NCI-H748 (cell line): ENCODE measurements around the gene ZNF236.
"Not testable (repeated sequence)": the region's sequence is repeated elsewhere in the genome, so short reads cannot be mapped to it uniquely, and the experiment has no call there.

Experiments
- DNase-seq: peaks from one replicate; lab custom pipeline; 2025; ENCODE audit not compliant: unreplicated experiment; lab: John Stamatoyannopoulos, UW

ZNF236 gene

GRCh38 chr18:76943542-76944339 lies 121.4 kb downstream of the ZNF236 start:
- peak; percentile 26 for DNase-seq

- DNase-seq, result not testable (repeated sequence)
These were observed 122.0 kb downstream of the ZNF236 start for GRCh38 chr18:76944346-76944745.

- no peak for DNase-seq
These were observed 126.0 kb downstream of the ZNF236 start for GRCh38 chr18:76948345-76948744.

- no peak for DNase-seq
These were observed 129.3 kb downstream of the ZNF236 start for GRCh38 chr18:76951456-76952247.

GRCh38 chr18:76952747-76953146 lies 130.4 kb downstream of the ZNF236 start:
- DNase-seq, result no peak

GRCh38 chr18:76953156-76953555 lies 130.8 kb downstream of the ZNF236 start:
- no peak for DNase-seq

GRCh38 chr18:76953583-76954233 lies 131.4 kb downstream of the ZNF236 start:
- DNase-seq, result peak; percentile 71

- no peak for DNase-seq
These were observed 133.3 kb downstream of the ZNF236 start for GRCh38 chr18:76955524-76956170.

GRCh38 chr18:76956648-76957047 lies 134.3 kb downstream of the ZNF236 start:
- no peak for DNase-seq

- DNase-seq, result no peak
These were observed 135.3 kb downstream of the ZNF236 start for GRCh38 chr18:76957384-76958355.

- peak; percentile 70 for DNase-seq
These were observed 136.5 kb downstream of the ZNF236 start for GRCh38 chr18:76958692-76959341.

- no peak for DNase-seq
These were observed 137.2 kb downstream of the ZNF236 start for GRCh38 chr18:76959605-76960004.

- DNase-seq, result no peak
These were observed 138.2 kb downstream of the ZNF236 start for GRCh38 chr18:76960528-76961035.

- DNase-seq, result no peak
These were observed 140.5 kb downstream of the ZNF236 start for GRCh38 chr18:76962851-76963250.

- DNase-seq, result no peak
These were observed 141.6 kb downstream of the ZNF236 start for GRCh38 chr18:76963936-76964335.

GRCh38 chr18:76965555-76966151 lies 143.3 kb downstream of the ZNF236 start:
- DNase-seq, result not testable (repeated sequence)

GRCh38 chr18:76967299-76967698 lies 144.9 kb downstream of the ZNF236 start:
- not testable (repeated sequence) for DNase-seq

- no peak for DNase-seq
These were observed 145.5 kb downstream of the ZNF236 start for GRCh38 chr18:76967721-76968472.
